Dendritic cell treated with granulocyte-macrophage colony-stimulating factor and Interleukin-4, amounts not matched to agents 40 ng/mL and 50 ng/mL, for 4 days (primary cell): ENCODE data around the gene PIK3AP1.
"Not testable (repeated sequence)": the region's sequence is repeated elsewhere in the genome, so short reads cannot be mapped to it uniquely, and the experiment has no call there.

ENCODE experiments used
- H3K27ac Mint-ChIP-seq: one replicate; pipeline ENCODE4 v1.8.0; 2022; ENCODE audit warnings: mild to moderate bottlenecking, mixed read lengths
- H3K27me3 Mint-ChIP-seq: one replicate; pipeline ENCODE4 v1.8.0; 2022; ENCODE audit warnings: mild to moderate bottlenecking, mixed read lengths
- H3K36me3 Mint-ChIP-seq: one replicate; pipeline ENCODE4 v1.8.0; 2022; ENCODE audit warnings: low read depth, mixed read lengths
- H3K4me1 Mint-ChIP-seq: one replicate; pipeline ENCODE4 v1.8.0; 2022; ENCODE audit warnings: low read depth, mixed read lengths
- H3K4me3 Mint-ChIP-seq: one replicate; pipeline ENCODE4 v1.8.0; 2022; ENCODE audit warnings: mild to moderate bottlenecking, moderate library complexity, mixed read lengths
- H3K9me3 Mint-ChIP-seq: one replicate; pipeline ENCODE4 v1.8.0; 2022; ENCODE audit warnings: mixed read lengths
- intact Hi-C: fragments of 100-400 bp; cut with micrococcal nuclease; formaldehyde crosslinking; loops from one replicate; pipeline ENCODE4 v1.15.0; 2022

The PIK3AP1 gene

GRCh38 chr10:96745950-96746349 is 25.6 kb upstream of the PIK3AP1 start:
- Mint-ChIP-seq H3K4me1 (peaks cover 29% of the 10 kb centered on the region), H3K4me3 (no peak overlapping the region), H3K27ac (no peak overlapping the region), H3K27me3 (no peaks in the 10 kb centered on the region), H3K36me3 (no peaks in the 10 kb centered on the region), H3K9me3 (no peaks in the 10 kb centered on the region)
- intact Hi-C loops = loop anchor here (5.0 kb wide), 1 partner anchor 104 kb away; no protein-coding TSS in a partner anchor

- Mint-ChIP-seq H3K4me1 (peaks cover 45% of the 10 kb centered on the region), H3K9me3 (no peaks in the 10 kb centered on the region), H3K4me3 (peak overlapping the region; percentile 35), H3K36me3 (no peaks in the 10 kb centered on the region), H3K27me3 (no peaks in the 10 kb centered on the region), H3K27ac (peak overlapping the region; percentile 74)
- intact Hi-C loops = no loop called here
Measured at GRCh38 chr10:96743988-96744585, 23.8 kb upstream of the PIK3AP1 start.

GRCh38 chr10:96741557-96741956 is 21.2 kb upstream of the PIK3AP1 start:
- H3K4me3 Mint-ChIP-seq, H3K9me3 Mint-ChIP-seq, H3K36me3 Mint-ChIP-seq, intact Hi-C loops, H3K27me3 Mint-ChIP-seq: not testable (repeated sequence)
- Mint-ChIP-seq H3K27ac (peak overlapping the region; percentile 96), H3K4me1 (peaks cover 43% of the 10 kb centered on the region)

GRCh38 chr10:96740579-96741281 is 20.4 kb upstream of the PIK3AP1 start:
- H3K27me3 Mint-ChIP-seq = no peaks in the 10 kb centered on the region
- H3K27ac Mint-ChIP-seq = peak overlapping the region; percentile 96
- no peaks in the 10 kb centered on the region for H3K9me3 Mint-ChIP-seq
- peak overlapping the region; percentile 52 for H3K4me3 Mint-ChIP-seq
- intact Hi-C loops = no loop called here
- peaks cover 43% of the 10 kb centered on the region for H3K4me1 Mint-ChIP-seq
- H3K36me3 Mint-ChIP-seq = no peaks in the 10 kb centered on the region

GRCh38 chr10:96740141-96740540 is 19.8 kb upstream of the PIK3AP1 start:
- H3K4me1 Mint-ChIP-seq = peaks cover 43% of the 10 kb centered on the region
- H3K4me3 Mint-ChIP-seq = peak overlapping the region; percentile 46
- no peaks in the 10 kb centered on the region for H3K27me3 Mint-ChIP-seq

GRCh38 chr10:96737307-96737902 is 17.1 kb upstream of the PIK3AP1 start:
- H3K9me3 Mint-ChIP-seq, H3K27me3 Mint-ChIP-seq, H3K27ac Mint-ChIP-seq, H3K36me3 Mint-ChIP-seq, intact Hi-C loops, H3K4me3 Mint-ChIP-seq: not testable (repeated sequence)
- H3K4me1 Mint-ChIP-seq = peaks cover 34% of the 10 kb centered on the region

More at GRCh38 chr10:96740141-96740540, 19.8 kb upstream of the PIK3AP1 start:
- Mint-ChIP-seq H3K27ac (peak overlapping the region; percentile 96), H3K36me3 (no peaks in the 10 kb centered on the region), H3K9me3 (no peaks in the 10 kb centered on the region)
- intact Hi-C loops = no loop called here

- Mint-ChIP-seq H3K4me1 (peaks cover 29% of the 10 kb centered on the region), H3K4me3 (no peak overlapping the region), H3K36me3 (peaks cover 7% of the 10 kb centered on the region), H3K27ac (no peak overlapping the region), H3K9me3 (no peaks in the 10 kb centered on the region), H3K27me3 (no peaks in the 10 kb centered on the region)
- intact Hi-C loops = no loop called here
Measured at GRCh38 chr10:96724621-96725020, 4.3 kb upstream of the PIK3AP1 start.

- H3K4me1 Mint-ChIP-seq = peaks cover 50% of the 10 kb centered on the region
- intact Hi-C loops = no loop called here
- no peaks in the 10 kb centered on the region for H3K27me3 Mint-ChIP-seq
- H3K36me3 Mint-ChIP-seq = peaks cover 40% of the 10 kb centered on the region
- H3K4me3 Mint-ChIP-seq = peak overlapping the region; percentile 97
- peak overlapping the region; percentile 95 for H3K27ac Mint-ChIP-seq
- no peaks in the 10 kb centered on the region for H3K9me3 Mint-ChIP-seq
Measured at GRCh38 chr10:96721207-96721572, 876 bp upstream of the PIK3AP1 start.

- H3K27me3 Mint-ChIP-seq = no peaks in the 10 kb centered on the region
- peaks cover 42% of the 10 kb centered on the region for H3K36me3 Mint-ChIP-seq
- peaks cover 53% of the 10 kb centered on the region for H3K4me1 Mint-ChIP-seq
- H3K27ac Mint-ChIP-seq = peak overlapping the region; percentile 95
- peak overlapping the region; percentile 97 for H3K4me3 Mint-ChIP-seq
- intact Hi-C loops = loop anchor here (2.0 to 10.0 kb wide), 2 partner anchors 75 to 135 kb away; partner anchors contain the start of gene TM9SF3
- no peaks in the 10 kb centered on the region for H3K9me3 Mint-ChIP-seq
Measured at GRCh38 chr10:96719850-96720421, 378 bp downstream of the PIK3AP1 start.

GRCh38 chr10:96719200-96719599 is 1.1 kb downstream of the PIK3AP1 start:
- Mint-ChIP-seq H3K27me3 (no peaks in the 10 kb centered on the region), H3K9me3 (no peaks in the 10 kb centered on the region), H3K36me3 (peaks cover 49% of the 10 kb centered on the region), H3K4me1 (peaks cover 57% of the 10 kb centered on the region), H3K27ac (peak overlapping the region; percentile 95), H3K4me3 (peak overlapping the region; percentile 97)
- intact Hi-C loops = loop anchor here (2.0 to 10.0 kb wide), 2 partner anchors 74 to 134 kb away; partner anchors contain the start of gene TM9SF3

- intact Hi-C loops = loop anchor here (2.0 to 10.0 kb wide), 2 partner anchors 74 to 134 kb away; partner anchors contain the start of gene TM9SF3
- Mint-ChIP-seq H3K36me3 (peaks cover 54% of the 10 kb centered on the region), H3K4me1 (peaks cover 63% of the 10 kb centered on the region), H3K27ac (peak overlapping the region; percentile 95), H3K9me3 (no peaks in the 10 kb centered on the region), H3K4me3 (peak overlapping the region; percentile 97), H3K27me3 (no peaks in the 10 kb centered on the region)
Measured at GRCh38 chr10:96718304-96718990, 1.9 kb downstream of the PIK3AP1 start.

- intact Hi-C loops = loop anchor here (1.0 to 10.0 kb wide), 2 partner anchors 8 to 132 kb away; partner anchors contain the start of gene TM9SF3
- H3K27me3 Mint-ChIP-seq = no peaks in the 10 kb centered on the region
- peak overlapping the region; percentile 95 for H3K27ac Mint-ChIP-seq
- no peaks in the 10 kb centered on the region for H3K9me3 Mint-ChIP-seq
- peaks cover 64% of the 10 kb centered on the region for H3K36me3 Mint-ChIP-seq
- peak overlapping the region; percentile 97 for H3K4me3 Mint-ChIP-seq
- H3K4me1 Mint-ChIP-seq = peaks cover 66% of the 10 kb centered on the region
Measured at GRCh38 chr10:96716390-96716789, 3.9 kb downstream of the PIK3AP1 start.

GRCh38 chr10:96714746-96715255 is 5.5 kb downstream of the PIK3AP1 start:
- Mint-ChIP-seq H3K27me3 (no peaks in the 10 kb centered on the region), H3K4me3 (no peak overlapping the region), H3K4me1 (peaks cover 66% of the 10 kb centered on the region), H3K9me3 (no peaks in the 10 kb centered on the region), H3K27ac (no peak overlapping the region), H3K36me3 (peaks cover 67% of the 10 kb centered on the region)
- intact Hi-C loops = loop anchor here (10.0 kb wide), 1 partner anchor 130 kb away; the partner anchor contains the start of gene TM9SF3
